IPS-15b (cell line): Measurements from ENCODE around the gene THADA.
"Not testable (repeated sequence)": the region's sequence is repeated elsewhere in the genome, so short reads cannot be mapped to it uniquely, and the experiment has no call there.

Experiments
- H3K27me3 ChIP-seq: one replicate; pipeline ENCODE4 v1.6.1; 2013; ENCODE audit warnings: low read length; ENCODE audit not compliant: control insufficient read depth, insufficient read depth
- H3K36me3 ChIP-seq: one replicate; pipeline ENCODE4 v1.6.1; 2013; ENCODE audit warnings: low read length; ENCODE audit not compliant: control insufficient read depth, insufficient read depth
- H3K4me1 ChIP-seq: one replicate; pipeline ENCODE4 v1.6.1; 2013; ENCODE audit warnings: mild to moderate bottlenecking, low read length; ENCODE audit not compliant: control insufficient read depth, insufficient read depth
- H3K4me3 ChIP-seq: one replicate; pipeline ENCODE4 v1.5.1; 2013; ENCODE audit warnings: low read depth, low read length
- H3K9ac ChIP-seq: one replicate; pipeline ENCODE4 v1.6.1; 2013; ENCODE audit warnings: low read depth, mild to moderate bottlenecking, low read length
- H3K9me3 ChIP-seq: one replicate; pipeline ENCODE4 v1.6.1; 2013; ENCODE audit warnings: mild to moderate bottlenecking, low read length; ENCODE audit not compliant: control insufficient read depth, insufficient read depth

Gene THADA

DNA sequence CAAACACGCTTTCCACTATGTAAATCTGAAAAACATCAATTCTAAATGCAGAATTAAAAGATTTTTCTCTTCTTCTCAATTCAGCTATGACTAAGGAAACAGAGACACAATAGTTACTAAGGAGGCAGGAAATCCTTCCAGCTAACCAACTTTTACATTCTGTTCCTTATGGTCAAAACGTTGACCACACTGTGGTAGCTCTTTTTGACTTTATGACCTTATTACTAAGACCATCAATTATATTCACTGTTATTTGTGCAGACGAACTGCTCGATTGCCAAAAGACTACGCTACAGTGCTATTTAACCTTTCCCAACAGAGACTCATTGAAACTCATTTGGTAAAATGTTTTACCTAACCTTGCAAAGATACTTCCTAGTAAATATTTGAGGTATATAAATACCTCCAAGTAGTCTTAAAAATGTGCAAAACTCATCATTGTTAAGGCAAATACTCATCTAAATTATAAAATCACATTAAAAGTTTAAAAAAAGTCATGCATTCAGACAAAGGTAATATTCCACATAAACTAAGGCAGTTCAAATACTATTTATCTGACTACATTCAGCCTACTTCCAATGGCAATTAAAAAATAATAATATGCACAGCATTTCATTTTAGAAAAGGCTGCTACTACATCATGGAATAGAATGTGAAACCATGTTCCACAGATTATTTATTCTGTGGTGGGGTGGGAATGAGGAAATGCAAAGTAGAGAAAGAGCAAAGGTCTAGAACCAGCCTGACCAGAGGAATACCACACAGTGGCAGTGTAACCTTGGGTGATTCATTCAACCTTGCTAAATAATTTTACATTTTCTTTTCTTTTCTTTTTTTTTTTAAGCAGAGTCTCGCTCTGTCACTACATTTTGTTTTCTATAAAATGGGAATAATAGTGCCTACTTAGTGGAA is 139.9 kb downstream of the THADA start:
- no peaks in the 10 kb centered on the region for H3K4me1 ChIP-seq

GRCh38 chr2:43455296-43455695 is 140.5 kb downstream of the THADA start:
- H3K27me3 ChIP-seq, result no peaks in the 10 kb centered on the region
- no peaks in the 10 kb centered on the region for H3K4me1 ChIP-seq
- no peak overlapping the region for H3K9ac ChIP-seq
- no peaks in the 10 kb centered on the region for H3K9me3 ChIP-seq
- no peaks in the 10 kb centered on the region for H3K36me3 ChIP-seq
- no peak overlapping the region for H3K4me3 ChIP-seq

More for the DNA sequence above, 139.9 kb downstream of the THADA start:
- no peaks in the 10 kb centered on the region for H3K9me3 ChIP-seq
- no peaks in the 10 kb centered on the region for H3K36me3 ChIP-seq
- no peak overlapping the region for H3K9ac ChIP-seq
- H3K4me3 ChIP-seq, result no peak overlapping the region
- H3K27me3 ChIP-seq, result no peaks in the 10 kb centered on the region

DNA sequence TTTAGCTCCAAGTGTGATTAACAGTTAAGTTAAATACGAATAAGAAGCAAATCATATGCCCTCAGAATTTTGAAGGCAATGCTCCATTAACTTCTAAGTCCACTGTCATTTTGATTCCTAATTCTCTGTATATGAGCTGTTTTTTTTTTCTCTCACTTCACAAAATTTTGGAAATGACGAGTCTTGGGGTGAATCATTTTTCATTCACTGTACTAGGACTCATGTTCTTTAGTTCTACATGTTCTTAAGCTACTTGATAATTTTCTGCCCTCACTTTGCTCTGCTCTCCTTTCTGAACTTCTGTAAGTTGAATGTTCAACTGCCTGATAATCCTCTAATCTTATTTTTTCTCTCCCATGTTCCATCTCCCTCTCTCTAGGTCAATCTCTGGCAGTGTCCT is 141.0 kb downstream of the THADA start:
- H3K36me3 ChIP-seq, result no peaks in the 10 kb centered on the region
- H3K4me1 ChIP-seq, result no peaks in the 10 kb centered on the region
- H3K4me3 ChIP-seq, result no peak overlapping the region
- no peaks in the 10 kb centered on the region for H3K27me3 ChIP-seq
- H3K9me3 ChIP-seq, result no peaks in the 10 kb centered on the region
- no peak overlapping the region for H3K9ac ChIP-seq

- Histone ChIP-seq H3K9ac (no peak overlapping the region), H3K9me3 (no peaks in the 10 kb centered on the region), H3K4me1 (peaks cover 3% of the 10 kb centered on the region), H3K36me3 (no peaks in the 10 kb centered on the region), H3K4me3 (no peak overlapping the region), H3K27me3 (no peaks in the 10 kb centered on the region)
Measured at GRCh38 chr2:43453179-43454170, 142.4 kb downstream of the THADA start.

DNA sequence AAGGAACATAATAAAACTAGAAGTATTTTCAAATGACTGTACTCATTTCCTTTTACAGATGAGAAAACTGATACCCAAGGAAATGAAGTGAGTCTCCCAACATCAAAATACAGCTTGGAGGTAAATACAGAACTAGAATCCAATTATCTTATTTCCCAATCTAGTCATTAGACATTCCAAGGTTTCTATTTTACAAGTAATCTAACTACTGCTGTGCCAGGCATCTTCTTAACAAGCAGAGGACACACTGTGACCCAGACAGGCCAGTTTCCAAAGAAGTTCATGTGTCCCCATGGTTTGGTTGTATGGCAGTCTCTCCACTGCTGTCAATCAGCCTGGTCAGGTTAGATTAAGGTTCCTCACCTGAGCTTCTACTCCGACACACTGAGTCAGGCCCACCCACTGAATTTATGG is 143.5 kb downstream of the THADA start:
- Histone ChIP-seq H3K4me3 (no peak overlapping the region), H3K36me3 (no peaks in the 10 kb centered on the region), H3K4me1 (peaks cover 8% of the 10 kb centered on the region), H3K27me3 (no peaks in the 10 kb centered on the region), H3K9me3 (no peaks in the 10 kb centered on the region), H3K9ac (no peak overlapping the region)

GRCh38 chr2:43450617-43451016 is 145.2 kb downstream of the THADA start:
- Histone ChIP-seq H3K36me3 (no peaks in the 10 kb centered on the region), H3K9me3 (no peaks in the 10 kb centered on the region), H3K4me3 (no peak overlapping the region), H3K9ac (no peak overlapping the region), H3K4me1 (peaks cover 8% of the 10 kb centered on the region), H3K27me3 (no peaks in the 10 kb centered on the region)

DNA sequence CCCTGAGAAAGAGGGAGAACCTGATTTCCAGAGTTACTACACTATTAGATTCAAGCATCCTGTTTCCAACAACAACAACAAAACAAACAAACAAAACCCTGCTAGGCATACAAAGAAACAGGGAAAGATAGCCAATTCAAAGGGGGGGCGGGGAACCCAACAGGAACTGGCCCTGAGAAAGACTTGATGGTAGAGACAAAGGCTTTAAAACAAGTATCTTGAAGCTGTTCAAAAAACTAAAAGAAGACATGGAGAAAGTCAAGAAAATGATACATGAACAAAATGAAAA is 147.1 kb downstream of the THADA start:
- no peak overlapping the region for H3K4me3 ChIP-seq
- no peaks in the 10 kb centered on the region for H3K36me3 ChIP-seq
- no peaks in the 10 kb centered on the region for H3K9me3 ChIP-seq
- no peaks in the 10 kb centered on the region for H3K27me3 ChIP-seq
- no peak overlapping the region for H3K9ac ChIP-seq
- H3K4me1 ChIP-seq, result peaks cover 13% of the 10 kb centered on the region

- Histone ChIP-seq H3K27me3 (no peaks in the 10 kb centered on the region), H3K4me1 (peaks cover 13% of the 10 kb centered on the region), H3K36me3 (no peaks in the 10 kb centered on the region), H3K4me3 (no peak overlapping the region), H3K9me3 (no peaks in the 10 kb centered on the region), H3K9ac (no peak overlapping the region)
Measured at GRCh38 chr2:43448011-43448821, 147.6 kb downstream of the THADA start.

GRCh38 chr2:43446755-43447154 is 149.1 kb downstream of the THADA start:
- not testable (repeated sequence) for H3K9ac ChIP-seq, H3K27me3 ChIP-seq, H3K9me3 ChIP-seq, H3K36me3 ChIP-seq, H3K4me3 ChIP-seq
- peaks cover 13% of the 10 kb centered on the region for H3K4me1 ChIP-seq

DNA sequence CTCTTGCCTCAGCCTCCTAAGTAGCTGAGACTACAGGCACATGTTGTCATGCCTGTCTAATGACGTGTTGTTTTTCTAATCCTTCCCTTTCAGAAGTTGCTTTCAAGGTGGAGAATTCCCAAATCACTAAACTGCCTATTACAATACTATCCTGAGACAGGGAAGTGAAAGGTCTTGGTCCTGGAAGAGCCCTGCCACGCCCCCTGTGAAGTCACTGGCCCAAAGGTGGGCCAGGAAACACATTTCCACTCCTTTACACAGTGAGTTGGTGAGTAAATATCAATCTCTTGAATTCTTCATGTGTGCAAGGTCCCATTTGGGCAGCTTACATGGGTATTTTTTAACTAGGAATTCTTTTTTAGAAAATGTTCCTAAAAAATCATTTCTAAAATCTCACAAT is 150.1 kb downstream of the THADA start:
- Histone ChIP-seq H3K36me3 (no peaks in the 10 kb centered on the region), H3K4me1 (peaks cover 13% of the 10 kb centered on the region), H3K9ac (no peak overlapping the region), H3K4me3 (no peak overlapping the region), H3K9me3 (no peaks in the 10 kb centered on the region), H3K27me3 (no peaks in the 10 kb centered on the region)

GRCh38 chr2:43444989-43445645 is 150.7 kb downstream of the THADA start:
- H3K9ac ChIP-seq, result no peak overlapping the region

More at GRCh38 chr2:43444989-43445645, 150.7 kb downstream of the THADA start:
- Histone ChIP-seq H3K4me3 (no peak overlapping the region), H3K27me3 (no peaks in the 10 kb centered on the region), H3K4me1 (peaks cover 13% of the 10 kb centered on the region), H3K9me3 (no peaks in the 10 kb centered on the region), H3K36me3 (no peaks in the 10 kb centered on the region)
